Erythroblast (primary cell): ENCODE results near the gene MED14.

Experiments
- DNase-seq, 2 experiments: peaks; one replicate each; lab custom pipeline; 2025; lab: John Stamatoyannopoulos, UW
- GATA1 ChIP-seq: IDR thresholded peaks from 2 replicates; pipeline ENCODE4 v1.6.1; 2011; ENCODE audit warnings: low read depth, mild to moderate bottlenecking, control low read depth, low read length, moderate library complexity
- POLR2A ChIP-seq: IDR thresholded peaks from 2 replicates; pipeline ENCODE4 v1.6.1; 2011; ENCODE audit warnings: mild to moderate bottlenecking, low read length

The MED14 gene

GRCh38 chrX:40625294-40625693 lies 110.0 kb downstream of the MED14 start:
- DNase-seq, result no peak
- TF ChIP-seq POLR2A, result no peak
- no peak for TF ChIP-seq GATA1

- TF ChIP-seq GATA1 (no peak), POLR2A (no peak)
- no peak for DNase-seq
These were observed 111.7 kb downstream of the MED14 start for GRCh38 chrX:40623665-40624064.

GRCh38 chrX:40623139-40623536 lies 112.2 kb downstream of the MED14 start, which contains the start of gene MPC1L:
Gene MPC1L, plus strand, starts transcription at chrX:40623428. Its CDS starts 138 bp downstream, at chrX:40623566.
- TF ChIP-seq POLR2A (no peak), GATA1 (no peak)
- no peak for DNase-seq

GRCh38 chrX:40622479-40623138 lies 112.7 kb downstream of the MED14 start:
- no peak for TF ChIP-seq POLR2A
- DNase-seq, result no peak

GRCh38 chrX:40617566-40617965 lies 117.8 kb downstream of the MED14 start:
- DNase-seq, result no peak
- no peak for TF ChIP-seq GATA1
- TF ChIP-seq POLR2A, result no peak

- DNase-seq, result no peak
- TF ChIP-seq GATA1, result no peak
- no peak for TF ChIP-seq POLR2A
These were observed 119.4 kb downstream of the MED14 start for GRCh38 chrX:40615976-40616375.

GRCh38 chrX:40612511-40612910 lies 122.8 kb downstream of the MED14 start:
- DNase-seq, result no peak
- TF ChIP-seq POLR2A (no peak), GATA1 (no peak)

- no peak for DNase-seq
- TF ChIP-seq POLR2A, result no peak
- TF ChIP-seq GATA1, result no peak
These were observed 128.0 kb downstream of the MED14 start for GRCh38 chrX:40607381-40607780.

GRCh38 chrX:40603446-40603845 lies 131.9 kb downstream of the MED14 start:
- TF ChIP-seq GATA1, result no peak
- TF ChIP-seq POLR2A, result no peak
- DNase-seq, result no peak
